ENCODE measurements around the gene SDF2L1. TPM values are rescaled to one million over a fixed set of nuclear protein-coding genes. Genes with fewer than 3 reads are reported as not detected.
"Not testable (repeated sequence)": the region's sequence is repeated elsewhere in the genome, so short reads cannot be mapped to it uniquely, and the experiment has no call there.

The SDF2L1 gene
- total RNA-seq, 1 donor: 22.0 TPM

GRCh38 chr22:21666786-21667185 is 24.7 kb downstream of the SDF2L1 start:
- DNase-seq (ENCODE audit: low read depth): no peak
- TF ChIP-seq CTCF (IDR thresholded peaks at IDR 0.05; ENCODE audit: insufficient read depth, low read depth, low read length): no peak

GRCh38 chr22:21669026-21669425 is 26.9 kb downstream of the SDF2L1 start:
- TF ChIP-seq CTCF (IDR thresholded peaks at IDR 0.05; ENCODE audit: insufficient read depth, low read depth, low read length): no peak
- no peak overlapping the region for H3K4me3 ChIP-seq (ENCODE audit: low read depth, low read length)
- DNase-seq (ENCODE audit: low read depth): no peak

More at GRCh38 chr22:21666786-21667185, 24.7 kb downstream of the SDF2L1 start:
- H3K4me3 ChIP-seq (ENCODE audit: low read depth, low read length): peak overlapping the region; percentile 71

GRCh38 chr22:21672107-21672629 is 30.1 kb downstream of the SDF2L1 start:
- no peak for TF ChIP-seq CTCF (IDR thresholded peaks at IDR 0.05; ENCODE audit: insufficient read depth, low read depth, low read length)
- no peak overlapping the region for H3K4me3 ChIP-seq (ENCODE audit: low read depth, low read length)
- no peak for DNase-seq (ENCODE audit: low read depth)

- no peak overlapping the region for H3K4me3 ChIP-seq (ENCODE audit: low read depth, low read length)
- TF ChIP-seq CTCF (IDR thresholded peaks at IDR 0.05; ENCODE audit: insufficient read depth, low read depth, low read length): no peak
- DNase-seq (ENCODE audit: low read depth): no peak
Measured at GRCh38 chr22:21673534-21674321, 31.6 kb downstream of the SDF2L1 start.

- TF ChIP-seq CTCF (IDR thresholded peaks at IDR 0.05; ENCODE audit: insufficient read depth, low read depth, low read length): no peak
- no peak overlapping the region for H3K4me3 ChIP-seq (ENCODE audit: low read depth, low read length)
- no peak for DNase-seq (ENCODE audit: low read depth)
Measured at GRCh38 chr22:21674638-21675245, 32.6 kb downstream of the SDF2L1 start.

- TF ChIP-seq CTCF (IDR thresholded peaks at IDR 0.05; ENCODE audit: insufficient read depth, low read depth, low read length): no peak
- DNase-seq (ENCODE audit: low read depth): no peak
- no peak overlapping the region for H3K4me3 ChIP-seq (ENCODE audit: low read depth, low read length)
Measured at GRCh38 chr22:21677606-21678443, 35.7 kb downstream of the SDF2L1 start.

GRCh38 chr22:21678842-21679241 is 36.7 kb downstream of the SDF2L1 start:
- DNase-seq (ENCODE audit: low read depth); H3K4me3 ChIP-seq (ENCODE audit: low read depth, low read length): not testable (repeated sequence)
